HG03066 (cell line): ENCODE results near the gene DNAJC1.

Experiments
- ATAC-seq: cut with Tn5 transposase; IDR thresholded peaks from one replicate; pipeline ENCODE4 v1.9.1; 2021; ENCODE audit warnings: low read depth; ENCODE audit not compliant: unreplicated experiment

DNAJC1 gene

GRCh38 chr10:21962358-21962757 is 41.2 kb downstream of the DNAJC1 start:
- no peak for ATAC-seq

- ATAC-seq, result no peak
Measured at GRCh38 chr10:21961847-21962246, 41.7 kb downstream of the DNAJC1 start.

GRCh38 chr10:21959998-21960397 is 43.5 kb downstream of the DNAJC1 start:
- ATAC-seq, result no peak

- ATAC-seq, result no peak
Measured at GRCh38 chr10:21954690-21955089, 48.8 kb downstream of the DNAJC1 start.

GRCh38 chr10:21954132-21954531 is 49.4 kb downstream of the DNAJC1 start:
- no peak for ATAC-seq

GRCh38 chr10:21953585-21954057 is 49.9 kb downstream of the DNAJC1 start:
- no peak for ATAC-seq

- no peak for ATAC-seq
Measured at GRCh38 chr10:21950566-21950965, 53.0 kb downstream of the DNAJC1 start.

GRCh38 chr10:21946946-21947345 is 56.6 kb downstream of the DNAJC1 start:
- ATAC-seq, result no peak

GRCh38 chr10:21944727-21945386 is 58.7 kb downstream of the DNAJC1 start:
- ATAC-seq, result no peak

GRCh38 chr10:21943633-21944265 is 59.8 kb downstream of the DNAJC1 start:
- no peak for ATAC-seq

GRCh38 chr10:21935439-21936023 is 68.0 kb downstream of the DNAJC1 start:
- ATAC-seq, result no peak

GRCh38 chr10:21934307-21934706 is 69.2 kb downstream of the DNAJC1 start:
- no peak for ATAC-seq

- no peak for ATAC-seq
Measured at GRCh38 chr10:21929070-21929469, 74.5 kb downstream of the DNAJC1 start.

- ATAC-seq, result no peak
Measured at GRCh38 chr10:21927631-21928353, 75.7 kb downstream of the DNAJC1 start.

GRCh38 chr10:21926949-21927348 is 76.6 kb downstream of the DNAJC1 start:
- ATAC-seq, result no peak

GRCh38 chr10:21926358-21926925 is 77.1 kb downstream of the DNAJC1 start:
- ATAC-seq, result no peak

GRCh38 chr10:21925851-21926250 is 77.7 kb downstream of the DNAJC1 start:
- ATAC-seq, result no peak

GRCh38 chr10:21924511-21924910 is 79.0 kb downstream of the DNAJC1 start:
- no peak for ATAC-seq

GRCh38 chr10:21920633-21921032 is 82.9 kb downstream of the DNAJC1 start:
- no peak for ATAC-seq

- ATAC-seq, result no peak
Measured at GRCh38 chr10:21919906-21920305, 83.6 kb downstream of the DNAJC1 start.

- no peak for ATAC-seq
Measured at GRCh38 chr10:21919117-21919516, 84.4 kb downstream of the DNAJC1 start.
